ENCODE data around the gene NOS1AP. TPM values are rescaled to one million over a fixed set of nuclear protein-coding genes. Genes with fewer than 3 reads are reported as not detected.
A peak's percentile ranks its signal among the peaks of the same experiment; 100 is the strongest.

NOS1AP gene
- polyA plus RNA-seq, 1 experiment = 0.04 TPM

- peak overlapping the region; percentile 43 for H3K27ac ChIP-seq (ENCODE audit: low read depth, low read length)
- POLR2A ChIA-PET = no interaction called here
- no peaks in the 10 kb centered on the region for H3K9me3 ChIP-seq (ENCODE audit: control insufficient read depth, insufficient read depth, low read length)
- DNase-seq (ENCODE audit: low read depth, low spot score) = no peak
- CTCF ChIA-PET = no interaction called here
- H3K27me3 ChIP-seq (ENCODE audit: control insufficient read depth, insufficient read depth, low read length) = no peaks in the 10 kb centered on the region
- no peak overlapping the region for H3K4me3 ChIP-seq (ENCODE audit: low read depth, low read length)
- TF ChIP-seq CTCF (IDR thresholded peaks at IDR 0.05; ENCODE audit: low read depth, low read length) = no peak
Observed at GRCh38 chr1:162137179-162137960, 67.9 kb downstream of the NOS1AP start.

GRCh38 chr1:162138112-162138511 is 68.6 kb downstream of the NOS1AP start:
- Histone ChIP-seq H3K9me3 (ENCODE audit: control insufficient read depth, insufficient read depth, low read length) (no peaks in the 10 kb centered on the region), H3K27ac (ENCODE audit: low read depth, low read length) (no peak overlapping the region), H3K27me3 (ENCODE audit: control insufficient read depth, insufficient read depth, low read length) (no peaks in the 10 kb centered on the region), H3K4me3 (ENCODE audit: low read depth, low read length) (no peak overlapping the region)
- CTCF ChIA-PET = interaction anchor here (1.4 kb wide), 1 partner anchor 15 kb away, joined by 4 read pairs; no protein-coding TSS in a partner anchor
- no peak for TF ChIP-seq CTCF (IDR thresholded peaks at IDR 0.05; ENCODE audit: low read depth, low read length)
- POLR2A ChIA-PET = no interaction called here
- DNase-seq (ENCODE audit: low read depth, low spot score) = no peak

- no peak overlapping the region for H3K4me3 ChIP-seq (ENCODE audit: low read depth, low read length)
- no peak overlapping the region for H3K27ac ChIP-seq (ENCODE audit: low read depth, low read length)
- ChIA-PET CTCF (interaction anchor here (1.4 kb wide), 1 partner anchor 14 kb away, joined by 4 read pairs; no protein-coding TSS in a partner anchor), POLR2A (no interaction called here)
- no peak for TF ChIP-seq CTCF (IDR thresholded peaks at IDR 0.05; ENCODE audit: low read depth, low read length)
- no peaks in the 10 kb centered on the region for H3K27me3 ChIP-seq (ENCODE audit: control insufficient read depth, insufficient read depth, low read length)
- no peaks in the 10 kb centered on the region for H3K9me3 ChIP-seq (ENCODE audit: control insufficient read depth, insufficient read depth, low read length)
- DNase-seq (ENCODE audit: low read depth, low spot score) = no peak
Observed at GRCh38 chr1:162138599-162139181, 69.2 kb downstream of the NOS1AP start.

GRCh38 chr1:162139211-162139610 is 69.7 kb downstream of the NOS1AP start:
- no peak for DNase-seq (ENCODE audit: low read depth, low spot score)
- peak overlapping the region; percentile 11 for H3K27ac ChIP-seq (ENCODE audit: low read depth, low read length)
- TF ChIP-seq CTCF (IDR thresholded peaks at IDR 0.05; ENCODE audit: low read depth, low read length) = no peak
- H3K4me3 ChIP-seq (ENCODE audit: low read depth, low read length) = no peak overlapping the region
- H3K9me3 ChIP-seq (ENCODE audit: control insufficient read depth, insufficient read depth, low read length) = no peaks in the 10 kb centered on the region
- ChIA-PET CTCF (interaction anchor here (1.4 kb wide), 1 partner anchor 14 kb away, joined by 4 read pairs; no protein-coding TSS in a partner anchor), POLR2A (no interaction called here)
- H3K27me3 ChIP-seq (ENCODE audit: control insufficient read depth, insufficient read depth, low read length) = no peaks in the 10 kb centered on the region
